Neural cell (in vitro differentiated cells): Measurements from ENCODE around the gene TEX2.

ENCODE experiments used
- CTCF ChIP-seq: fragments of 450-650 bp; IDR thresholded peaks from 2 replicates; pipeline ENCODE4 v1.5.1; 2014; ENCODE audit warnings: antibody characterized with exemption, mild to moderate bottlenecking, moderate library complexity; ENCODE audit not compliant: poor library complexity, severe bottlenecking
- EP300 ChIP-seq: fragments of 450-650 bp; conservative IDR thresholded peaks from 2 replicates; pipeline ENCODE4 v1.6.1; 2014; ENCODE audit warnings: antibody characterized with exemption, mild to moderate bottlenecking, moderate library complexity; ENCODE audit not compliant: poor library complexity, severe bottlenecking
- EZH2 ChIP-seq: fragments of 200-600, 300-800 bp; shearing (Covaris generic), sonication (generic); IDR thresholded peaks from 2 replicates; pipeline ENCODE4 v1.6.1; 2014; ENCODE audit warnings: antibody characterized with exemption, low read length, borderline replicate concordance, mild to moderate bottlenecking; ENCODE audit not compliant: insufficient read depth, poor library complexity, severe bottlenecking
- POLR2AphosphoS5 ChIP-seq: IDR thresholded peaks from 2 replicates; pipeline ENCODE4 v1.6.1; 2012
- SMC3 ChIP-seq: fragments of 450-650 bp; conservative IDR thresholded peaks from 2 replicates; pipeline ENCODE4 v1.6.1; 2014; ENCODE audit warnings: antibody characterized with exemption, mild to moderate bottlenecking, moderate library complexity; ENCODE audit not compliant: poor library complexity
- TAF1 ChIP-seq: IDR thresholded peaks from 2 replicates; pipeline ENCODE4 v1.6.1; 2012; ENCODE audit warnings: low read depth

- TF ChIP-seq CTCF (no peak), SMC3 (no peak), POLR2AphosphoS5 (no peak), TAF1 (no peak), EZH2 (no peak), EP300 (no peak)
Observed at GRCh38 chr17:64115822-64116534, 147.1 kb downstream of the TEX2 start.
